Progenitor cell of endocrine pancreas (in vitro differentiated cells): ENCODE measurements around the gene RPN1. TPM values are rescaled to one million over a fixed set of nuclear protein-coding genes. Genes with fewer than 3 reads are reported as not detected.
A peak's percentile ranks its signal among the peaks of the same experiment; 100 is the strongest.

ENCODE experiments used
- DNase-seq: peaks from one replicate; pipeline ENCODE4 v3.0.0; 2021; ENCODE audit warnings: low spot score; ENCODE audit not compliant: unreplicated experiment
- H3K27ac Mint-ChIP-seq: 2 replicates; pipeline ENCODE4 v1.8.0; 2021; ENCODE audit warnings: mild to moderate bottlenecking, moderate library complexity, mixed read lengths
- H3K27me3 Mint-ChIP-seq: 2 replicates; pipeline ENCODE4 v1.8.0; 2021; ENCODE audit warnings: mixed read lengths
- H3K36me3 Mint-ChIP-seq: 2 replicates; pipeline ENCODE4 v1.8.0; 2022; ENCODE audit warnings: mixed read lengths; ENCODE audit not compliant: insufficient read depth
- H3K4me1 Mint-ChIP-seq: 2 replicates; pipeline ENCODE4 v1.8.0; 2021; ENCODE audit warnings: low read depth, mixed read lengths
- H3K4me3 Mint-ChIP-seq: 2 replicates; pipeline ENCODE4 v1.8.0; 2021; ENCODE audit warnings: low read depth, mild to moderate bottlenecking, moderate library complexity, mixed read lengths
- H3K9me3 Mint-ChIP-seq: 2 replicates; pipeline ENCODE4 v1.8.0; 2021; ENCODE audit warnings: low read depth, mixed read lengths
- CTCF ChIP-seq: fragments of 200-600 bp; sonication (generic); IDR thresholded peaks from one replicate; pipeline ENCODE4 v1.5.0; 2021; ENCODE audit warnings: antibody characterized with exemption, mild to moderate bottlenecking; ENCODE audit not compliant: unreplicated experiment
- total RNA-seq: library from RNA; stranded (reverse); gene quantifications from 2 replicates; pipeline ENCODE4 v1.2.1, GENCODE V29; 2021

The RPN1 gene
- total RNA-seq, 1 donor from 2014 or later, result 166 TPM

DNA sequence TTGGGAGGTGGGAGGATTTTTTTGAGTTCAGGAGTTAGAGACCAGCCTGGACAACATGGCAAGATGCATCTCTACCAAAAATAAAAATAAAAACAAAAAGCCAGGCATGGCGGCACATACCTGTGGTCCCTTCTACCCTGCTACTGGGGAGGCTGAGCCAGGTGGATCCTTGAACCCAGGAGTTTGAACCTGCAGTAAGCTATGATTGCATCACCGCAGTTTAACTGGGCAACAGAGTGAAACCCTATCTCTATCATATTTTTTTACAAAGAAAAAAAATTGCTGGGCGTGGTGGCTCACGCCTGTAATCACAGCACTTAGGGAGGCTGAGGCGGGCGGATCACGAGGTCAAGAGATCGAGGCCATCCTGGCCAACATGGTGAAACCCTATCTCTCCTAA is 35.8 kb upstream of the RPN1 start:
- no peak overlapping the region for H3K27ac Mint-ChIP-seq
- no peaks in the 10 kb centered on the region for H3K36me3 Mint-ChIP-seq
- peaks cover under 1% of the 10 kb centered on the region for H3K4me1 Mint-ChIP-seq
- no peaks in the 10 kb centered on the region for H3K27me3 Mint-ChIP-seq
- no peak overlapping the region for H3K4me3 Mint-ChIP-seq
- H3K9me3 Mint-ChIP-seq, result no peaks in the 10 kb centered on the region
- DNase-seq, result no peak
- no peak for TF ChIP-seq CTCF

GRCh38 chr3:128684986-128685726 is 34.5 kb upstream of the RPN1 start:
- Mint-ChIP-seq H3K4me3 (no peak overlapping the region), H3K9me3 (no peaks in the 10 kb centered on the region), H3K27ac (no peak overlapping the region), H3K36me3 (no peaks in the 10 kb centered on the region), H3K4me1 (peaks cover 4% of the 10 kb centered on the region), H3K27me3 (no peaks in the 10 kb centered on the region)
- DNase-seq, result no peak
- no peak for TF ChIP-seq CTCF

DNA sequence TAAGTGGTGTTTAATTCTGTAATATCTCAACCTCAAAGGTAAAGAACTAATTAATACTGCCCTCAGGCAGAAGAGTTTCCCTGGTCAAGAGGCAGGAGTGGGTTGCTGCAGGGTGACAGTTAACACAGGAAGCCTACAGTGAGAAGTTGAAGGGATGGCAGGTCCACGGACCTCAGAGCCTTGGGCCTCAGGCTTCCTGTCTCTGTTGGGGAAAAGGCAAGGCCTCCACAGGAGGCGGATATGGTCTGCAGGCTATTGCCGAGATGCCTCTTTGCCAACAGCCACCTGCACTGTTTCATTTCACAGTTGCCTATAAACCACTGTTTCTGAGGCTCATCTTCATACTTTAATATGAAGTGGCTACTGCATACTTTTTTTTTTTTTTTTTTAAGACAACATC is 33.3 kb upstream of the RPN1 start:
- Mint-ChIP-seq H3K4me3 (no peak overlapping the region), H3K27ac (no peak overlapping the region), H3K27me3 (no peaks in the 10 kb centered on the region), H3K9me3 (no peaks in the 10 kb centered on the region), H3K36me3 (no peaks in the 10 kb centered on the region), H3K4me1 (peaks cover 4% of the 10 kb centered on the region)
- TF ChIP-seq CTCF, result no peak
- DNase-seq, result no peak

GRCh38 chr3:128681369-128681829 is 30.8 kb upstream of the RPN1 start:
- Mint-ChIP-seq H3K36me3 (no peaks in the 10 kb centered on the region), H3K4me1 (peaks cover 4% of the 10 kb centered on the region), H3K27me3 (no peaks in the 10 kb centered on the region), H3K4me3 (peak overlapping the region; percentile 86), H3K9me3 (no peaks in the 10 kb centered on the region), H3K27ac (peak overlapping the region; percentile 99)
- no peak for DNase-seq
- TF ChIP-seq CTCF, result no peak

- Mint-ChIP-seq H3K9me3 (no peaks in the 10 kb centered on the region), H3K4me3 (peak overlapping the region; percentile 86), H3K4me1 (peaks cover 5% of the 10 kb centered on the region), H3K27ac (peak overlapping the region; percentile 99), H3K27me3 (no peaks in the 10 kb centered on the region), H3K36me3 (no peaks in the 10 kb centered on the region)
- peak; percentile 98 for TF ChIP-seq CTCF
- peak; percentile 98 for DNase-seq
Measured at GRCh38 chr3:128680603-128681368, 30.2 kb upstream of the RPN1 start.
